Measurements from ENCODE around the gene PRKCB. TPM values are rescaled to one million over a fixed set of nuclear protein-coding genes. Genes with fewer than 3 reads are reported as not detected.

PRKCB gene
- total and polyA plus RNA-seq, 2 of the 8 experiments (the other 6 are each of a cell fraction or from before 2014, with no cell fraction given), result 7.1 to 12.1 TPM

DNA sequence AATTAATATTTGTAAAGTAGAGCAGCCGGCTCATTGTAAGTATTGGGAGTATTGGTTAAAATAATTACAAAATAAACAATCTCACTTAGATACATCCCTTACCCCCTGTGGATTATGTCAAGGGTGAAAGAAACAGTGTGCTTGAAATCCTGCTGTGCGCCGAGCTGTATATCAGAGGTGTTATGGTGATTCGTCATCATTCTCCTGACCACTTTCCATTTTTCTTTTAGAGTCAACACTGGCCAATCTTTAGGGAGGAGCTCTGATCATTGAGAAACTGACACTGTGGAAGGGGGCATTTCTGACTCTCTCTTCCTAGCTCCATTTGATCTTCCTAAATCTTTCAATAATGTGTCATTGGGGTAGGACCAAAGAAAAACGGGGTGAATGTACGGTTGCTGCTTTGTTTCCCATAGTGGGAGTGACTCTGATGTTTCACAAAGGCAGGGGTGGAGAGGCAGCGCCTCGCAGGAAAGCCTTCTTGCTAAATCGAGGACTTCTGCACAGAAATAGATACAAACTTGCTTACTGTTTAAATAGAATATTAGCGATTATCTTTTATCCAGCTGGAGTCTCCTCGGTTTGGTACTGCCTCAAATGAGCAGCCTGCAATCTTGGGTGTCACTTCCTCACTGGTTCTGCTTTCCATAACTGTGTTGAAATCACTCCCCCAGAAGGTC is 123.4 kb downstream of the PRKCB start:
- no peak overlapping the region for H2AFZ ChIP-seq (ENCODE audit: low read length)
- no peaks in the 10 kb centered on the region for H3K36me3 ChIP-seq (ENCODE audit: control insufficient read depth in 2 of 4, insufficient read depth in 4 of 4, low read length in 3 of 4)
- H3K23me2 ChIP-seq (ENCODE audit: low read depth, low read length), result no peaks in the 10 kb centered on the region
- no peak overlapping the region for H4K91ac ChIP-seq (replicated peaks; ENCODE audit: insufficient read length, low read length)
- POLR2A ChIA-PET (ENCODE audit: partially characterized antibody), result no interaction called here
- no peak overlapping the region for H3K27ac ChIP-seq (ENCODE audit: low read depth, low read length)
- H2BK20ac ChIP-seq (ENCODE audit: low read length), result no peak overlapping the region
- no peak overlapping the region for H3K4me3 ChIP-seq (ENCODE audit: extremely low read depth in 1 of 4, insufficient read depth in 2 of 4, low read depth in 3 of 4, low read length in 4 of 4)
- H3K4ac ChIP-seq (replicated peaks; ENCODE audit: insufficient read length, low read depth, low read length), result no peak overlapping the region
- no peaks in the 10 kb centered on the region for H4K20me1 ChIP-seq (replicated peaks in 1 of 2; ENCODE audit: control insufficient read depth in 1 of 2, insufficient read depth in 2 of 2, low read length in 2 of 2)
- H3K9me3 ChIP-seq (ENCODE audit: insufficient read depth in 2 of 2, low read depth in 1 of 2, low read length in 1 of 2), result no peaks in the 10 kb centered on the region
- H3K4me1 ChIP-seq (replicated peaks in 1 of 4; ENCODE audit: control insufficient read depth in 3 of 4, insufficient read depth in 4 of 4, low read length in 3 of 4), result 0 out of 7 replicates have a peak, but pooled peaks cover 0 to 2% (median 0%) of the 10 kb centered on the region in 4 experiments
- no peaks in the 10 kb centered on the region for H3K79me1 ChIP-seq (ENCODE audit: low read depth, low read length)
- DNase-seq (ENCODE audit: low read depth in 1 of 2, low spot score in 2 of 2) (no peak), FAIRE-seq (no peak)
- no peak overlapping the region for H3K56ac ChIP-seq (replicated peaks; ENCODE audit: insufficient read length, low read depth, low read length)
- no peak overlapping the region for H3K14ac ChIP-seq (ENCODE audit: insufficient read length)
- no peaks in the 10 kb centered on the region for H3K27me3 ChIP-seq (replicated peaks in 1 of 4; ENCODE audit: control insufficient read depth in 3 of 4, extremely low read depth in 1 of 4, insufficient read depth in 3 of 4, low read length in 3 of 4)
- no peak overlapping the region for H2BK15ac ChIP-seq (ENCODE audit: low read length)
- no peak overlapping the region for H2AK5ac ChIP-seq (ENCODE audit: low read depth, low read length)
- no peak overlapping the region for H2BK5ac ChIP-seq (ENCODE audit: low read depth, low read length)
- H3K18ac ChIP-seq (ENCODE audit: extremely low read depth, low read length), result no peak overlapping the region
- CTCF ChIA-PET (ENCODE audit: partially characterized antibody), result interaction anchor here (1.3 to 1.6 kb wide), 2 partner anchors 10 to 51 kb away, joined by 3 to 6 read pairs; no protein-coding TSS in a partner anchor
- no peak overlapping the region for H3K9ac ChIP-seq (replicated peaks in 1 of 4; ENCODE audit: extremely low read depth in 1 of 4, low read depth in 3 of 4, low read length in 3 of 4)
- H4K5ac ChIP-seq (ENCODE audit: insufficient read length, low read depth, low read length), result no peak overlapping the region
- 92% methylated on average over 11 of the region's 11 CpGs; no CpG with 5 or more reads in 1 of the 2 experiments for WGBS, 2 experiments (ENCODE audit: extremely low coverage in 1 of 2, insufficient coverage in 1 of 2, insufficient read length in 1 of 2, insufficient replicate concordance in 2 of 2, low coverage in 1 of 2, low lambda C conversion rate in 2 of 2, missing lambda C conversion rate in 1 of 2)
- H2BK12ac ChIP-seq (ENCODE audit: low read depth, low read length), result no peak overlapping the region
- H3K79me2 ChIP-seq (ENCODE audit: control insufficient read depth in 1 of 2, insufficient read depth in 2 of 2, low read length in 2 of 2), result no peaks in the 10 kb centered on the region
- no peak overlapping the region for H4K8ac ChIP-seq (ENCODE audit: extremely low read depth, insufficient read depth, low read length)
- no peak overlapping the region for H3K4me2 ChIP-seq (ENCODE audit: insufficient read depth in 1 of 2, low read depth in 2 of 2, low read length in 2 of 2)
- H2BK120ac ChIP-seq (replicated peaks; ENCODE audit: low read depth, low read length), result no peak overlapping the region
- no peak overlapping the region for H3K23ac ChIP-seq (ENCODE audit: insufficient read length)
- TF ChIP-seq RFX5 (IDR thresholded peaks at IDR 0.05; ENCODE audit: borderline replicate concordance, low read depth, low read length) (no peak), JUND (IDR thresholded peaks at IDR 0.05; ENCODE audit: low read length) (no peak), SIRT6 (IDR thresholded peaks at IDR 0.05; ENCODE audit: low read length) (no peak), GABPA (IDR thresholded peaks at IDR 0.05; ENCODE audit: borderline replicate concordance, insufficient read depth, low read length) (no peak), NRF1 (IDR thresholded peaks at IDR 0.05; ENCODE audit: low read depth, low read length) (no peak), BCL11A (IDR thresholded peaks at IDR 0.05; ENCODE audit: low read depth in 2 of 2, low read length in 2 of 2) (no peak), EP300 (IDR thresholded peaks at IDR 0.05; ENCODE audit: borderline replicate concordance in 1 of 2, low read depth in 2 of 2, low read length in 2 of 2) (no peak), RBBP5 (IDR thresholded peaks at IDR 0.05; ENCODE audit: borderline replicate concordance, low read depth, low read length) (no peak), TCF12 (IDR thresholded peaks at IDR 0.05; ENCODE audit: low read depth, low read length) (no peak), SIX5 (IDR thresholded peaks at IDR 0.05; ENCODE audit: low read depth, low read length) (no peak), HDAC6 (IDR thresholded peaks at IDR 0.05; ENCODE audit: low read depth, low read length) (no peak)
- TF ChIP-seq, protein P1, sequence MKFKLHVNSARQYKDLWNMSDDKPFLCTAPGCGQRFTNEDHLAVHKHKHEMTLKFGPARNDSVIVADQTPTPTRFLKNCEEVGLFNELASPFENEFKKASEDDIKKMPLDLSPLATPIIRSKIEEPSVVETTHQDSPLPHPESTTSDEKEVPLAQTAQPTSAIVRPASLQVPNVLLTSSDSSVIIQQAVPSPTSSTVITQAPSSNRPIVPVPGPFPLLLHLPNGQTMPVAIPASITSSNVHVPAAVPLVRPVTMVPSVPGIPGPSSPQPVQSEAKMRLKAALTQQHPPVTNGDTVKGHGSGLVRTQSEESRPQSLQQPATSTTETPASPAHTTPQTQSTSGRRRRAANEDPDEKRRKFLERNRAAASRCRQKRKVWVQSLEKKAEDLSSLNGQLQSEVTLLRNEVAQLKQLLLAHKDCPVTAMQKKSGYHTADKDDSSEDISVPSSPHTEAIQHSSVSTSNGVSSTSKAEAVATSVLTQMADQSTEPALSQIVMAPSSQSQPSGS (IDR thresholded peaks at IDR 0.05; ENCODE audit: low read length), result no peak
